Activated CD8-positive, alpha-beta memory T cell treated with anti-CD3 and anti-CD28 coated beads for 48 hours (primary cell): ENCODE measurements around the gene KCTD16.

Experiments
- DNase-seq, 3 experiments: peaks; one replicate each; pipeline ENCODE4 v3.0.0-alpha.2; 2020; ENCODE audit warnings: low read depth in 2 of 3, low spot score in 2 of 3

The KCTD16 gene

GRCh38 chr5:144329681-144330080 is 159.0 kb downstream of the KCTD16 start:
- DNase-seq: no peak

GRCh38 chr5:144331361-144331760 is 160.7 kb downstream of the KCTD16 start:
- DNase-seq: no peak

- no peak for DNase-seq
These were observed 161.6 kb downstream of the KCTD16 start for GRCh38 chr5:144332265-144332664.

- DNase-seq: no peak
These were observed 162.8 kb downstream of the KCTD16 start for GRCh38 chr5:144333336-144333920.

- DNase-seq: no peak
These were observed 164.9 kb downstream of the KCTD16 start for GRCh38 chr5:144335561-144335960.

GRCh38 chr5:144336191-144336961 is 165.7 kb downstream of the KCTD16 start:
- DNase-seq: no peak

GRCh38 chr5:144352330-144352729 is 181.7 kb downstream of the KCTD16 start:
- no peak for DNase-seq

GRCh38 chr5:144352732-144353317 is 182.2 kb downstream of the KCTD16 start:
- no peak for DNase-seq

GRCh38 chr5:144356489-144356888 is 185.8 kb downstream of the KCTD16 start:
- no peak for DNase-seq

- DNase-seq: no peak
These were observed 190.7 kb downstream of the KCTD16 start for GRCh38 chr5:144361406-144361805.

- DNase-seq: no peak
These were observed 195.2 kb downstream of the KCTD16 start for GRCh38 chr5:144365885-144366284.

GRCh38 chr5:144367991-144368390 is 197.3 kb downstream of the KCTD16 start:
- DNase-seq: no peak

GRCh38 chr5:144368556-144368955 is 197.9 kb downstream of the KCTD16 start:
- no peak for DNase-seq

- no peak for DNase-seq
These were observed 198.3 kb downstream of the KCTD16 start for GRCh38 chr5:144369006-144369405.

- no peak for DNase-seq
These were observed 199.6 kb downstream of the KCTD16 start for GRCh38 chr5:144370273-144370672.

- no peak for DNase-seq
These were observed 204.0 kb downstream of the KCTD16 start for GRCh38 chr5:144374637-144375036.

GRCh38 chr5:144377207-144377606 is 206.5 kb downstream of the KCTD16 start:
- DNase-seq: no peak

- DNase-seq: no peak
These were observed 208.0 kb downstream of the KCTD16 start for GRCh38 chr5:144378681-144379080.

- no peak for DNase-seq
These were observed 214.9 kb downstream of the KCTD16 start for GRCh38 chr5:144385597-144385996.

GRCh38 chr5:144386315-144386714 is 215.6 kb downstream of the KCTD16 start:
- DNase-seq: no peak

GRCh38 chr5:144390133-144390532 is 219.5 kb downstream of the KCTD16 start:
- no peak for DNase-seq

- no peak for DNase-seq
These were observed 220.4 kb downstream of the KCTD16 start for GRCh38 chr5:144391044-144391443.
